Neuron (in vitro differentiated cells): ENCODE measurements around the gene C22orf39.

Experiments
- H2AFZ ChIP-seq: one replicate; pipeline ENCODE4 v1.6.1; 2013; ENCODE audit warnings: low read depth, mild to moderate bottlenecking, inconsistent platforms, low read length, moderate library complexity
- H3K27me3 ChIP-seq: one replicate; pipeline ENCODE4 v1.6.1; 2013; ENCODE audit warnings: low read length; ENCODE audit not compliant: insufficient read depth
- H3K36me3 ChIP-seq: one replicate; pipeline ENCODE4 v1.6.1; 2013; ENCODE audit warnings: low read length; ENCODE audit not compliant: insufficient read depth
- H3K4me1 ChIP-seq: one replicate; pipeline ENCODE4 v1.6.1; 2013; ENCODE audit warnings: low read length; ENCODE audit not compliant: insufficient read depth
- H3K4me3 ChIP-seq: 2 replicates; pipeline ENCODE4 v1.5.1; 2013; ENCODE audit warnings: mild to moderate bottlenecking, low read length, moderate library complexity
- H3K9me3 ChIP-seq: one replicate; pipeline ENCODE4 v1.6.1; 2013; ENCODE audit warnings: low read length

Gene C22orf39, protein sequence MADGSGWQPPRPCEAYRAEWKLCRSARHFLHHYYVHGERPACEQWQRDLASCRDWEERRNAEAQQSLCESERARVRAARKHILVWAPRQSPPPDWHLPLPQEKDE

DNA sequence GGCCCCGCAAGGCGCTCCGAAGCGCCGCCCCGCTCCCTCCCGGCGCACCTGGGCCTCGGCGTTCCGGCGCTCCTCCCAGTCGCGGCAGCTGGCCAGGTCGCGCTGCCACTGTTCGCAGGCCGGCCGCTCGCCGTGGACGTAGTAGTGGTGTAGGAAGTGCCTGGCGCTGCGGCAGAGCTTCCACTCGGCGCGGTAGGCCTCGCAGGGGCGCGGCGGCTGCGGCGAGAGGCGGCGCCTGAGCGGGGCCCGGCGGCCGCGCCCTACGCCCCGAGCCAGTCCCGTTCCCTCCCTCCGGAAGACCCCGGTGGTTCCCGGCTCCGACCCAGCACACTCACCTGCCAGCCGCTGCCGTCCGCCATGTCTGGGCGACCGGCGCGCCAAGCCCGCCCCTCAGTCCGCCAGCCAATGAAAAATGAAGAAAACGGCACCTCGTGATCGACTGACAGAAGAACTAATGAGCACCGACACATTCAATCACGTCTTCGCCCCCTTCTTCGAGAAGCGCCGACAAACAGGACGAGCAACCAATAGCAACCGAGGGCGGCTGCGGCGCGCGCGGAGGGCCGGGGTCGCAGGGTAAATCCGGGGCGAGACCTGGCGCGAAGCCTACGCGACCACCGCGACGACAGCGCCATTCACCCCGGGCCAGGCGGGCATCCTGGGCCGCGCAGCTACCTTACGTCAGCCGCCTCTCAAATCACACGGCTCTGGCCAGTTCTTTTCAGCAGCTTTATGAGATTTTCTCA is at the start of gene C22orf39:
TSS of gene C22orf39 (minus strand) at position 382 of the 746 bp plus-strand sequence. CDS start at position 359, 23 bp downstream.
- Histone ChIP-seq H3K4me1 (peaks cover 25% of the 10 kb centered on the region), H3K4me3 (peak within 1 kb of the TSS; percentile 58), H2AFZ (peak within 1 kb of the TSS; percentile 75), H3K27me3 (no peaks in the 10 kb centered on the region), H3K36me3 (peaks cover 40% of the 10 kb centered on the region), H3K9me3 (no peaks in the 10 kb centered on the region)

DNA sequence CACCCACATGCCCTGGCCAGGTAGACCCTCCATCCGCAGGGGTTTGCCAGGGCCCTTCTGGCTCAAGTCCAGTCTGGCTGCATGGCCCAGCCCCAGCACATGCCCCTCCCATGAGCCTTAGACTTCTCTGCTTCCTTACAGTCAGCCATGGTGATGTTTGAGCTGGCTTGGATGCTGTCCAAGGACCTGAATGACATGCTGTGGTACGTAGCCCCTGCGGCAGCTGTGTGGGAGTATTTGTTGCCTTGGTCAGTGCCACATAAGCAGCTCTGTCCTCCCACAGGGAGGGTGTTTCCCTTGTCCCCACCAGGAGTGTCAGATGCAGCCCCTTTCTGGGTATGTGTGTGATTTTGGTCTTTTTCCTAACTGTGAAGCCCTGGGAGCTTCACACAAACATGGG is 49.7 kb upstream of the C22orf39 start:
- Histone ChIP-seq H3K36me3 (peaks cover 50% of the 10 kb centered on the region), H3K4me1 (no peaks in the 10 kb centered on the region)

DNA sequence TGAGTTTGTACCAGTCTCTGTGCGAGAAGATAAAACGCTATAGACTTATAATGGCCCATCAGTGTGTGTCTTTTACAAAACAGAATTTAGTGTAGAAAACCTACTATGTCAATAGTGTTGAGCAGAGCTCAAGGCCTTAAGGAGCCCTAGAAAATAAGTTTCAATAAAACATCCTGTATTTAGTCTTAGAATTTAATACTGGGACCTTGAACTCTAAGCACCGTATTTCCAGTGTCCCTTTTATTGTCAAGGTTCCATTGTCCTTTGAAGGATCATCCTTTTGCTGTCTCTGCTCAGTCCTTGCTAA is 48.8 kb upstream of the C22orf39 start:
- Histone ChIP-seq H2AFZ (no peak overlapping the region), H3K4me1 (no peaks in the 10 kb centered on the region), H3K36me3 (peaks cover 52% of the 10 kb centered on the region), H3K9me3 (no peaks in the 10 kb centered on the region), H3K27me3 (no peaks in the 10 kb centered on the region), H3K4me3 (no peak overlapping the region)

More for the DNA sequence above, 49.7 kb upstream of the C22orf39 start:
- Histone ChIP-seq H2AFZ (no peak overlapping the region), H3K4me3 (no peak overlapping the region), H3K9me3 (no peaks in the 10 kb centered on the region), H3K27me3 (no peaks in the 10 kb centered on the region)

DNA sequence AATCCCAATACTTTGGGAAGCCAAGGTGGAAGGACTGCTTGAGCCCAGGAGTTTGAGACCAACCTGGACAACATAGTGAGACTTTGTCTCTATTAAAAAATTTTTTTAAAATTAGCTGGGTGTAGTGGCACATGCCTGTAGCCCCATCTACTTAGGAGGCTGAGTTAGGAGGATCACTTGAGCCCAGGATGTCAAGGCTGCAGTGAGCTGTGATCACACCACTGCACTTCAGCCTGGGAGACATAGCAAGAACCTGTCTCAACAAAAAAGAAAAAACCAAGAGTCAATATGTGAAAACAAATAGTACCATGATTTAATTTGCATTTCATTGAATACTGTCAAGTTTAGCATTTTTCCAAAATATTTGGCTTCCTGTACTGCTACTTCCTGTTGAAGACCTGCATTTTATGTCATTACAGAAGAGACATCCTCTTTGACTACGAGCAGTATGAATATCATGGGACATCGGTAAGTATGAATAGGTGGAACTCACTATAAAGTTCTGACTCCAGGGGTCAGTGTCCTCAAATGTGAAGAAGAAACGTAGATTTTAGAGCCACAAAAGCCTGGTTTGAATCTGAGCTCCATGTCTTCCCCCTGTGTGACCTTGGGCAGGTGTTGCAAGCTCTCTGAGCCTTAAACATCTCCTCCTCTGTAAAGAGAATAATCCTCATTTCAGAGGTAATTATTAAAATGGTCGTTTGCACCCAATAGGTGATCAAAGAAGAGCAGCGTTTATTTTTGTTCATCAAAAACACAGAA is 48.2 kb upstream of the C22orf39 start:
- H2AFZ ChIP-seq, result no peak overlapping the region
- no peaks in the 10 kb centered on the region for H3K4me1 ChIP-seq
- no peaks in the 10 kb centered on the region for H3K27me3 ChIP-seq
- H3K36me3 ChIP-seq, result peaks cover 52% of the 10 kb centered on the region
- H3K9me3 ChIP-seq, result no peaks in the 10 kb centered on the region
- H3K4me3 ChIP-seq, result no peak overlapping the region

DNA sequence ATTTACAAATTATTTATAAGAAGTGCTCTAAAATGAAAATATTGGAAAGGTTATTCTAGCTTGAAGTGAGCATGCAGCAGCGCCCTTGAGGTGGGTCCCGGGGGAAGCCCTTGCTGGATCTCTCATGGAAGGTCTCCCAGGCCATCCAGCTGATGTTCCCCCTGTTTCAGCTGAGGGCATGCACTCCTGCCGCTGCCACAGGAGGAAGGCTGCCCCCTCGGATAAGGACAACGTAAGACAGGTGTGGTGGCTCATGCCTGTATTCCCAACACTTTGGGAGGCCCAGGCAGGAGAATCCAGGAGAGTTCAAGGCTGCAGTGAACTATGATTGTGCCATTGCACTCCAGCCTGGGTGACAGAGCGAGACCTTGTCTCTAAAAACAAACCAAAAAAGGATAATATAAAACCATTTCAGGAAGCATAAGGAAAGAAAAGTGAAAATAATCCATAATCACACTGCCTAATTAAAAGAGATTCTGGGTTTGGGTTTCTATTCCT is 47.2 kb upstream of the C22orf39 start:
- Histone ChIP-seq H3K27me3 (no peaks in the 10 kb centered on the region), H3K9me3 (no peaks in the 10 kb centered on the region), H3K4me3 (no peak overlapping the region), H3K4me1 (no peaks in the 10 kb centered on the region), H3K36me3 (peaks cover 56% of the 10 kb centered on the region), H2AFZ (no peak overlapping the region)

DNA sequence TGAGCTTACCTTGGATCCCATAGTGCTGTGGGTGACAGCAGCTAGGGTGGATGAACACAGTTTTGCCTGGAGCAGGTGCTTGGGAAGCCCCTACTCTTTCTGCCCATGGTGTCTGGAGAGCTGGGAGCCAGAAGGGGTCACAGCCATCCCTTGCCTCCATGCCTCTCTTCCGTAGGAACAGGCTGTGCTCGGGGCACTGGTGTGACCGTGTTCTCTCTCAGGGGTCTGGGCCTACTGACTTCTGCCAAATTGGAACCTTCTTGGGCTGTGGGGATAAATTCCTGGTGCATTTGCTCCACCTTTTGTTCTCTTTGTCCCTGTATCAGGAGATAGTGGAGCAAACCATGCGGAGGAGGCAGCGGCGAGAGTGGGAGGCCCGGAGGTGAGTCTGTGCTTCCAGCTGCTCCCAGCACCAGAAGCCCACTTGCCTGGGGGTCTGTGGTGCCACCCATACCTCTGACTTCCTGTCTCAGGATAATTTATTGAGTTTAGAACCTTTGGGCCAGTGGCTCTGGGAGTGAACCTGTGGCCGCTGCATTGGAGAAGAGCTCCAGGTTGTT is 46.6 kb upstream of the C22orf39 start:
- Histone ChIP-seq H3K9me3 (no peaks in the 10 kb centered on the region), H2AFZ (no peak overlapping the region), H3K4me1 (no peaks in the 10 kb centered on the region), H3K36me3 (peaks cover 52% of the 10 kb centered on the region), H3K4me3 (no peak overlapping the region), H3K27me3 (no peaks in the 10 kb centered on the region)

DNA sequence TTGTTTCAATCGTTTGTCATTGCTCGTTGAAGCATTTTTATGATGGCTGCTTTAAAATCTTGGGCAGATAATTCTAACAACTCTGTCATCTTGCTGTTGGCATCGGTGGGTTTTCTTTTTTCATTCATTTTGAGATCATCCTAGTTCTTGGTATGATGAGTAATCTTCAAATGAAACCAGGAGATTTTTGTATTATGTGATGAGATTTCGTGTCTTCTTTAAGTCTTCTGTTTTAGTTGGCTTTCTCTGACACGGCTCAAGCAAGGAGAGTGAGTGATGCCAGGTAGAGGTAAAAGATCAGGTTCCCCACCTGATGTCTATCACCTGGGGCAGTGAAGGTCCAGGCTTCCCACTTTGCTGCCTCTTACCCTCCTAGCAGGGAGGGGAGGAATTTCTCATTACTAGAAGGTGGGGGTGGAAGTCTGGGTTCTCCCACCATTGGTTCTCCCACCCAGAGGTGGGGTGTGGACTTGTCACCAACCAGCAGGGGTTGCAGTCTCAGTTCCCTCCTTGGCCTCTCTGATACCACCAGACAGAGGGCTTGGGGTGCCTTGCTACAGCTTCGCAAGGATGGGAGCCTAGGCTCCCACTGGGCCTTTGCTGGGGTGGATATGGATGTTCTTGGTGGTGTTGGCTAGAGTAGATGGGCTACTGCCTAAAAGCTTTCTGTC is 45.1 kb upstream of the C22orf39 start:
- H3K9me3 ChIP-seq, result no peaks in the 10 kb centered on the region
- H3K27me3 ChIP-seq, result no peaks in the 10 kb centered on the region
- H3K4me3 ChIP-seq, result no peak overlapping the region
- no peaks in the 10 kb centered on the region for H3K4me1 ChIP-seq
- H3K36me3 ChIP-seq, result peaks cover 51% of the 10 kb centered on the region
- H2AFZ ChIP-seq, result no peak overlapping the region

DNA sequence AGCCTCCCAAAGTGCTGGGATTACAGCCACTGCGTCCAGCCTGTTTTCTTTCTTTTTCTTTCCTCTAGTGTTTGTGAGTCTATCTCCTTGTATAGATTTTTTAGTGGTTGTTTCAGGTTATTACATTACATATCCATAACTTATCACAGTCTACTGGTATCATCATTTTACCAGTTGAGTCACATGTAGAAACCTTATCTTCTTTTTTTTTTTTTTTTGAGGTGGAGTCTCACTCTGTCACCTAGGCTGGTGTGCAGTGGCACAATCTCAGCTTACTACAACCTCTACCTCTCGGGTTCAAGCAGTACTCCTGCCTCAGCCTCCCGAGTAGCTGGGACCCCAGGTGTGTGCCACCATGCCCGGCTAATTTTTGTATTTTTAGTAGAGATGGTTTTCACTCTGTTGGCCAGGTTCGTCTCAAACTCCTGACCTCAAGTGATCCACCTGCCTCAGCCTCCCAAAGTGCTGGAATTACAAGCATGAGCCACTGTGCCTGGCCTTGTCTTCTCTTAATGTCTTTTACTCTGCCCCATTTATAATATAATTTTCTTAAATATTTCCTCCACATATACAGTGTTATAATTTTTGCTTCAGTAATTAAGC is 43.2 kb upstream of the C22orf39 start:
- Histone ChIP-seq H3K9me3 (no peaks in the 10 kb centered on the region), H3K4me3 (no peak overlapping the region), H3K36me3 (peaks cover 41% of the 10 kb centered on the region), H2AFZ (no peak overlapping the region), H3K4me1 (no peaks in the 10 kb centered on the region), H3K27me3 (no peaks in the 10 kb centered on the region)

DNA sequence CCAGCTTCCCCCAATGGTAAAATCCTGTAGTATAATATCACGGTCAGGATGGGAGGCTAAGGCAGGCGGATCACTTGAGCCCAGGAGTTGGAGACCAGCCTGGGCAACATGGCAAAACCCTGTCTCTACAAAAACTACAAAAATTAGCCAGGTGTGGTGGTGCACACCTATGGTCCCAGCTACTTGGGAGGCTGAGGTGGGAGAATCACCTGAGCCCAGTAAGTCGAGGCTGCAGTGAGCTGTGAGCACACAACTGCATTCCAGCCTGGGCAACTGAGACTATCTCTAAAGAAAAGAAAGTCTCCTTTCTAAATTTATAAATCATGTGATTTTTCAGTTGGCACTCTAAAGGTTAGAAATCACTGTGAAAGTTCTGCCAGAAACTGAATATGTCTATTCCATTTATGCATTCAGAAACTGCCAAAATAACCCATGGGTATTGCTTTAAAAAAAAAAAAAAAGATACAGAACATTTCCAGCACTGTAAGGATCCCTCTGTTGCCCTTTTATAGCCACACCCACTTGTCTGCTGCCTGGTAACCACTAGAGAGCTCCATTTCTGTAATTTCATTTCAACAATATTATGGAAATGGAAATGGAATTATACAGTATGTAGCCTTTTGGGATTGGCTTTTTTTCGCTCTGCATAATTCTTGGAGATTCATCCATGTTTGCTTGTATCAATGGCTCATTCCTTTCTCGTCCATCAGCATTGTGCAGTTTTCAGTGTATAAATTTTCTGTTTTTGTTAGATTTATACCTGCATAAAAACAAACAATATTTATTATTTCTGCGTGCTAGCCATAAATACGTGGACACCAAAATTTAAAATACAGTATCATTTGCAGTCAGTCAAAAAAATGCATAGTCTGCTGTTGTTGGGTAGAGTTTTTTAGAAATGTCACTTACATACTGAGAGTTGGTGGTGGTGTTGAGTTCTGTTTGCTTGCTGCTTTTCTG is 41.7 kb upstream of the C22orf39 start:
- Histone ChIP-seq H2AFZ (no peak overlapping the region), H3K36me3 (peaks cover 42% of the 10 kb centered on the region)

DNA sequence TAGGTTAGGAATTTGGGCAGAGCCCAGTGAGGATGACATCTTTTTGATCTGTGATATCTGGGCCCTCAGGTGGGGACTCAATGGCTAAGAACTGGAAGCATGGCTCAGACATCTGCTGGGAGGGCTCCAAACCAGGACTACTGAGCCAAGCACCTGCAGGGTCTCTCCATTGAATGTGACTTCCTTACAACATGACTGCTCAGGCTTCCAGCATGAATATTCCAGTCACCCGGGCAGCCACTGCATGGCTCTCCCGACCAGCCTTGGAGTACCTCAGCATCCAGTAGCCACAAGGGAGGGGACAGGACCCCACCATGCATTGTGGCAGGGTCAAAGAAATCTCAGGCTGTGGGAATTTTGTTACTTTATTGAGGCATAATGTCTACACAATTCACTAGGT is 40.8 kb upstream of the C22orf39 start:
- H3K4me3 ChIP-seq, result no peak overlapping the region
- no peaks in the 10 kb centered on the region for H3K9me3 ChIP-seq
- H3K36me3 ChIP-seq, result peaks cover 44% of the 10 kb centered on the region
- no peaks in the 10 kb centered on the region for H3K4me1 ChIP-seq
- H3K27me3 ChIP-seq, result no peaks in the 10 kb centered on the region
- no peak overlapping the region for H2AFZ ChIP-seq

More for the DNA sequence above, 41.7 kb upstream of the C22orf39 start:
- Histone ChIP-seq H3K4me3 (no peak overlapping the region), H3K4me1 (no peaks in the 10 kb centered on the region), H3K9me3 (no peaks in the 10 kb centered on the region), H3K27me3 (no peaks in the 10 kb centered on the region)

DNA sequence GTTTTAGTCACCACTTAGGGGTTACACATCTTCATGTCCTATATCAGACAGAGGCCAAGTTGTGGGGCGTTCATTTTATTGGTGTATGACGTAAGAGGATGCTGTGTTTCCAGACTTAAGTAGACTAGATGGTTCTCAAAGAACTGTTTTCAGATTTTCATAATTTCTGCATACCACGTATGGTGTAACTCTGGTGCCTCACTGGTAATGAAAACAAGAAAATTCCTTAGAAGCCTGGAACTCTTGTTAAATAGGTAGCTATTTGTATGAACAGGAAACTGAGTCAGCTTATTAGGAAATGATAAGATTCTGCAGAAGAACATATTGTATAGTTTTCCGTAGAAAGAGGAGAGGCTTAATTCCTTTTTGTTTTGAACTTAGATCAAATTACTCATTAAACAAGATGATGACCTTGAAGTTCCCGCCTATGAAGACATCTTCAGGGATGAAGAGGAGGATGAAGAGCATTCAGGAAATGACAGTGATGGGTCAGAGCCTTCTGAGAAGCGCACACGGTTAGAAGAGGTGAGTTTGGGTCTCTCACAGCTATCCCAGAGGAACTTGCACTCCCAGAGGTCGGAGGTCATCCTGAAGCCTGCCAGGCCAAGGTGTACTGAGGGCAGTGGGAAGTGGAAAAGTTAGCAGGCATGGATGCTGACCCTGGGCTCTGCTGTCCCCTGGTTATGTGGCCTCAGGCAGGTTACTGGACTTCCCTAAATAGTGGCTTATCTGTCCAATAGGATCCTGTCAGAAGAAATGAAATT is 36.2 kb upstream of the C22orf39 start:
- Histone ChIP-seq H3K4me3 (no peak overlapping the region), H3K4me1 (peaks cover 9% of the 10 kb centered on the region), H3K36me3 (peaks cover 42% of the 10 kb centered on the region), H3K27me3 (no peaks in the 10 kb centered on the region), H3K9me3 (no peaks in the 10 kb centered on the region), H2AFZ (no peak overlapping the region)
